Measurements from ENCODE around the gene FBXO11. TPM values are rescaled to one million over a fixed set of nuclear protein-coding genes. Genes with fewer than 3 reads are reported as not detected.
"Not testable (repeated sequence)": the region's sequence is repeated elsewhere in the genome, so short reads cannot be mapped to it uniquely, and the experiment has no call there.

Gene FBXO11
- total and polyA plus RNA-seq, 10 of the 15 experiments (the other 5 are each of a cell fraction or from before 2014, with no cell fraction given) = 5.9 to 38.9 (median 22.5) TPM

DNA sequence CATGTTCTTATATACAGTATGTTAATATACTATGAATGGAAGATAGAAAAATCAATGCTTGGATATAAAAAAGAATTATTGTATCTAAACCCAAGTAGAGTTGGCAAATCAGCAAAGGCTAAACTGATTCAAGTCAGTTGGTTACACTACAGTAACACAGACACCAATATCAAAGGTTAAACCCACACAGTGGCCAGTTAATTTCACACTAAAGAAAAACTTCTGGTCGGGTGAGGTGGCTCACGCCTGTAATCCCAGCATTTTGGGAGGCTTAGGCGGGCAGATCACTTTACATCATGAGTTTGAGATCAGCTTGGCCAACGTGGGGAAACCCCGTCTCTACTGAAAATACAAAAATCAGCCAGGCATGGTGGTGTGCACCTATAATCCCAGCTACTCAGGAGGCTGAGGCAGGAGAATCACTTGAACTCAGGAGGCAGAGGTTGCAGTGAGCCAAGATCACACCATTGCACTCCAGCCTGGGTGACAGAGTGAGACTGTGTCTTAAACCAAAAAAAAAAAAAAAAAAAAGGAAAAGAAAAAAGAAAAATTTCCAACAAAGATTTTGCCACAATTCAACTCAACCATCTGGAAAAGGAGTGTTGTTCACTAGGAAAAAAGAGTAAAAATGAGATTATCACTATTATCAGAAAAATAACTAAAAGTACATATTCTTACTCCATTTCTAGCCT, 9.0 kb downstream of the FBXO11 start:
- ATAC-seq = peak; percentile 63
- SMC1A ChIA-PET (ENCODE audit: uncharacterized antibody, unreplicated experiment) = interaction anchor here (0.9 to 4.0 kb wide), 8 partner anchors 8 to 51 kb away, joined by 3 to 20 read pairs (median 4); partner anchors contain the start of gene FBXO11

More for the DNA sequence above, 9.0 kb downstream of the FBXO11 start:
- H2AFZ ChIP-seq (ENCODE audit: control insufficient read depth, low read depth, low read length); BruUV-seq (replicated peaks); H4K20me1 ChIP-seq (ENCODE audit: control insufficient read depth, insufficient read depth); H3K9me3 ChIP-seq (replicated peaks; ENCODE audit: control insufficient read depth, insufficient read depth, low read length); in situ Hi-C loops (cut with MboI); FAIRE-seq; H3K36me3 ChIP-seq (ENCODE audit: control insufficient read depth in 2 of 2, insufficient read depth in 2 of 2, low read length in 1 of 2); DNase-seq (ENCODE audit: low read depth, low spot score); H3K9ac ChIP-seq (ENCODE audit: control insufficient read depth, insufficient read depth, low read length); H3K27me3 ChIP-seq (replicated peaks in 1 of 2; ENCODE audit: control insufficient read depth in 2 of 2, insufficient read depth in 2 of 2, low read length in 1 of 2): not testable (repeated sequence)
- H3K4me2 ChIP-seq (ENCODE audit: control insufficient read depth, insufficient read depth) = peak overlapping the region; percentile 77
- 12% methylated on average over 5 of the region's 5 CpGs for WGBS (ENCODE audit: insufficient coverage, insufficient replicate concordance, low lambda C conversion rate, missing lambda C conversion rate)
- ChIA-PET CTCF (interaction anchor here (0.7 kb wide), 1 partner anchor 10 kb away, joined by 3 read pairs; no protein-coding TSS in a partner anchor), RAD21 (ENCODE audit: unreplicated experiment) (interaction anchor here (0.7 to 1.5 kb wide), 3 partner anchors 9 to 625 kb away, joined by 3 to 13 read pairs (median 6); no protein-coding TSS in a partner anchor), POLR2A (interaction anchor here (1.9 kb wide), 1 partner anchor 10 kb away, joined by 9 read pairs; the partner anchor contains the start of gene FBXO11)
- peak overlapping the region; percentile 37; the same call in 1 of the 2 replicates for H3K4me3 ChIP-seq
- H3K79me2 ChIP-seq (ENCODE audit: control insufficient read depth, insufficient read depth, low read length) = peaks cover 96% of the 10 kb centered on the region
- intact Hi-C loops (cut with micrococcal nuclease; ENCODE audit: unreplicated experiment) = loop anchor here (2.0 to 5.0 kb wide), 2 partner anchors 33 to 115 kb away; partner anchors contain the start of gene MSH6
- peaks cover 26% of the 10 kb centered on the region for H3K4me1 ChIP-seq (ENCODE audit: control insufficient read depth, insufficient read depth, low read length)
- peak overlapping the region; percentile 80 for H3K27ac ChIP-seq (ENCODE audit: control insufficient read depth, insufficient read depth)
- TF ChIP-seq SMARCA5 (IDR thresholded peaks at IDR 0.05) = 0 out of 2 replicates have a peak, but pooled peaks have one; percentile 39
- peak; percentile 51; the same call in 1 of the 2 replicates for TF ChIP-seq MLLT1 (IDR thresholded peaks at IDR 0.05)
- 0 out of 2 replicates have a peak, but pooled peaks have one; percentile 48 for TF ChIP-seq CBX5 (IDR thresholded peaks at IDR 0.05; ENCODE audit: low read depth)
- TF ChIP-seq NBN (IDR thresholded peaks at IDR 0.05) = peak; percentile 42; the same call in 1 of the 2 replicates
- 0 out of 2 replicates have a peak, but pooled peaks have one; percentile 38 for TF ChIP-seq PAX5 (IDR thresholded peaks at IDR 0.05; ENCODE audit: borderline replicate concordance, low read depth, low read length)
- peak; percentile 28; the same call in 1 of the 2 replicates for TF ChIP-seq ZNF24 (IDR thresholded peaks at IDR 0.05)
- 0 out of 2 replicates have a peak, but pooled peaks have one; percentile 18 for TF ChIP-seq RUNX3 (IDR thresholded peaks at IDR 0.05; ENCODE audit: low read length)
- peak; percentile 64 for TF ChIP-seq ZNF217 (IDR thresholded peaks at IDR 0.05)

Data from GM12878 (cell line).